ENCODE data around the gene IFNAR2. TPM values are rescaled to one million over a fixed set of nuclear protein-coding genes. Genes with fewer than 3 reads are reported as not detected.

IFNAR2 gene
- 37.0 and 42.1 TPM in 2 replicates for total RNA-seq
- polyA plus RNA-seq = 19.8 and 22.8 TPM in 2 replicates
- polyA plus RNA-seq (2011; cell fraction: cytosol; rRNA removed) = 29.7 and 31.4 TPM in 2 replicates
- 23.2 and 27.8 TPM in 2 replicates for polyA plus RNA-seq (2011; cell fraction: nucleus; rRNA removed)
- polyA plus RNA-seq (2012) = 37.4 and 42.8 TPM in 2 replicates
- 33.0 and 44.7 TPM in 2 replicates for polyA minus RNA-seq
- polyA minus RNA-seq (2011; cell fraction: cytosol; rRNA and poly(A)+ RNA removed) = 7.1 TPM
- polyA minus RNA-seq (2011; cell fraction: nucleus; rRNA and poly(A)+ RNA removed) = 17.0 and 28.1 TPM in 2 replicates
- Bru-seq, nascent RNA = percentile 70 among the genes with signal in this experiment
- percentile 93 among the genes with signal in this experiment for BruChase-seq, experiment 1, labeled RNA remaining after a 6-hour chase
- BruChase-seq, experiment 2, labeled RNA remaining after a 2-hour chase = percentile 94 among the genes with signal in this experiment
- long read RNA-seq, full-length matches to known transcripts = 31 of 54 reads
- long read RNA-seq, partial matches to known transcripts = 11 of 54 reads
- long read RNA-seq, other reads (novel, unspliced or antisense) = 12 of 54 reads

GRCh38 chr21:33229784-33230544 is at the start of gene IFNAR2:
TSS of gene IFNAR2 (plus strand) at chr21:33229938. CDS start at chr21:33241923, 11,985 bp downstream.
- FAIRE-seq = no peak
- POLR2A ChIA-PET = no interaction called here
- intact Hi-C loops (cut with micrococcal nuclease) = loop anchor here (2.0 kb wide), 1 partner anchor 37 kb away; the partner anchor contains the start of gene IL10RB

More at GRCh38 chr21:33229784-33230544, at the start of gene IFNAR2:
- Histone ChIP-seq H3K27ac (ENCODE audit: insufficient read depth, low read depth, low read length) (peak within 1 kb of the TSS; percentile 88), H3K4me2 (ENCODE audit: insufficient read depth, low read length) (peak within 1 kb of the TSS; percentile 96), H3K4me3 (replicated peaks in 1 of 3; ENCODE audit: insufficient read depth in 1 of 3, low read depth in 1 of 3, low read length in 3 of 3) (peak within 1 kb of the TSS; percentile 90 to 98 (median 96)), H3K4me1 (ENCODE audit: control insufficient read depth, extremely low read depth, insufficient read depth, low read length) (peaks cover 40% of the 10 kb centered on the region), H3K9ac (replicated peaks; ENCODE audit: extremely low read depth, insufficient read depth, low read length) (peak within 1 kb of the TSS; percentile 82), H4K20me1 (replicated peaks; ENCODE audit: control insufficient read depth, extremely low read depth, insufficient read depth, low read length) (no peaks in the 10 kb centered on the region), H3K9me1 (replicated peaks; ENCODE audit: control insufficient read depth, extremely low read depth, insufficient read depth, low read length) (no peaks in the 10 kb centered on the region), H3K9me3 (replicated peaks; ENCODE audit: control insufficient read depth, insufficient read depth, low read length) (no peaks in the 10 kb centered on the region), H2AFZ (ENCODE audit: low read depth, low read length) (peak within 1 kb of the TSS; percentile 98), H3K79me2 (ENCODE audit: control insufficient read depth, insufficient read depth, low read length) (peaks cover 36% of the 10 kb centered on the region), H3K36me3 (ENCODE audit: control insufficient read depth in 2 of 2, extremely low read depth in 1 of 2, insufficient read depth in 2 of 2, low read length in 2 of 2) (no peaks in the 10 kb centered on the region), H3K27me3 (ENCODE audit: control insufficient read depth in 2 of 2, insufficient read depth in 2 of 2, low read length in 2 of 2) (peaks cover 6 to 10% of the 10 kb centered on the region in 2 experiments)
- DNase-seq (ENCODE audit: low read depth, low spot score) = peak; percentile 62
- BruUV-seq (replicated peaks) = no TSS peak
- CTCF ChIA-PET = interaction anchor here (0.9 to 2.4 kb wide), 4 partner anchors 30 to 215 kb away, joined by 3 to 11 read pairs (median 6); partner anchors contain the start of gene IFNAR1
- dilution Hi-C loops (cut with MboI; ENCODE audit: extremely low pct_ligation_motif_present, low sequenced_read_pairs) = no loop called here
- TF ChIP-seq CTCF (IDR thresholded peaks at IDR 0.05; ENCODE audit: extremely low read depth in 1 of 2, insufficient read depth in 1 of 2, low read depth in 1 of 2, low read length in 2 of 2) = no peak
- no peak for TF ChIP-seq FOS (IDR thresholded peaks at IDR 0.05; ENCODE audit: borderline replicate concordance, insufficient read depth, low read length)
- no peak for TF ChIP-seq MAX (IDR thresholded peaks at IDR 0.05; ENCODE audit: insufficient read depth, insufficient read length)
- no peak for TF ChIP-seq JUN (IDR thresholded peaks at IDR 0.05; ENCODE audit: borderline replicate concordance, insufficient read depth, insufficient read length, low read depth)
- peak; percentile 15 for TF ChIP-seq POLR2A (IDR thresholded peaks at IDR 0.05; ENCODE audit: low read depth, low read length)
- TF ChIP-seq POLR2AphosphoS5 (IDR thresholded peaks at IDR 0.05; ENCODE audit: insufficient read depth, low read depth, low read length) = peak; percentile 68
- TF ChIP-seq GATA2 (IDR thresholded peaks at IDR 0.05; ENCODE audit: insufficient read depth, insufficient read length, low read depth, low read length) = no peak
